Neural cell (in vitro differentiated cells): Measurements from ENCODE around the gene PSMD8. TPM values are rescaled to one million over a fixed set of nuclear protein-coding genes. Genes with fewer than 3 reads are reported as not detected.
A peak's percentile ranks its signal among the peaks of the same experiment; 100 is the strongest.

Source experiments
- H2AFZ ChIP-seq: fragments of 200-600, 300-800 bp; sonication (generic), shearing (Covaris generic); 2 replicates; pipeline ENCODE4 v1.6.0; 2014; ENCODE audit warnings: low read depth, mild to moderate bottlenecking, antibody characterized with exemption, low read length, moderate library complexity
- H3F3A ChIP-seq: fragments of 200-600 bp; shearing (Covaris generic); 2 replicates; pipeline ENCODE4 v1.6.1; 2016; ENCODE audit warnings: mild to moderate bottlenecking, moderate library complexity, mixed read lengths, antibody characterized with exemption, low read length; ENCODE audit not compliant: insufficient read depth, poor library complexity, severe bottlenecking
- H3K27ac ChIP-seq: fragments of 200-600, 300-800 bp; sonication (generic), shearing (Covaris generic); 2 replicates; pipeline ENCODE4 v1.5.1; 2014; ENCODE audit warnings: mild to moderate bottlenecking, low read length, moderate library complexity
- H3K27me3 ChIP-seq: fragments of 300-800, 200-600 bp; sonication (generic), shearing (Covaris generic); 2 replicates; pipeline ENCODE4 v1.6.0; 2014; ENCODE audit warnings: mild to moderate bottlenecking, low read depth, low read length, moderate library complexity; ENCODE audit not compliant: insufficient read depth
- H3K36me3 ChIP-seq: fragments of 300-800, 200-600 bp; sonication (generic), shearing (Covaris generic); 2 replicates; pipeline ENCODE4 v1.5.1; 2014; ENCODE audit warnings: mild to moderate bottlenecking, antibody characterized with exemption, low read length, moderate library complexity; ENCODE audit not compliant: insufficient read depth
- H3K4me2 ChIP-seq: fragments of 300-800, 200-600 bp; sonication (generic), shearing (Covaris generic); 2 replicates; pipeline ENCODE4 v1.6.0; 2014; ENCODE audit warnings: mild to moderate bottlenecking, low read length
- H3K4me3 ChIP-seq: fragments of 300-800, 200-600 bp; sonication (generic), shearing (Covaris generic); 2 replicates; pipeline ENCODE4 v1.5.1; 2014; ENCODE audit warnings: mild to moderate bottlenecking, low read length, moderate library complexity
- H3K79me2 ChIP-seq: fragments of 200-600 bp; shearing (Covaris generic); replicated peaks from 2 replicates; pipeline ENCODE4 v1.6.0; 2014; ENCODE audit warnings: mild to moderate bottlenecking, low read length, moderate library complexity; ENCODE audit not compliant: insufficient read depth
- H3K9ac ChIP-seq: fragments of 300-800, 200-600 bp; sonication (generic), shearing (Covaris generic); 2 replicates; pipeline ENCODE4 v1.6.1; 2016; ENCODE audit warnings: mild to moderate bottlenecking, low read length, mixed read lengths
- H3K9me2 ChIP-seq: fragments of 200-600 bp; shearing (Covaris generic); 2 replicates; pipeline ENCODE4 v1.6.1; 2016; ENCODE audit warnings: mild to moderate bottlenecking, low read length, mixed read lengths; ENCODE audit not compliant: insufficient read depth
- H3K9me3 ChIP-seq: fragments of 200-600, 300-800 bp; sonication (generic), shearing (Covaris generic); 2 replicates; pipeline ENCODE4 v1.6.1; 2016; ENCODE audit warnings: mild to moderate bottlenecking, mixed run types, low read length, moderate library complexity, mixed read lengths
- H4K20me1 ChIP-seq: fragments of 200-600 bp; shearing (Covaris generic); 2 replicates; pipeline ENCODE4 v1.6.1; 2016; ENCODE audit warnings: mild to moderate bottlenecking, mixed run types; ENCODE audit not compliant: insufficient read depth
- EP300 ChIP-seq: fragments of 450-650 bp; conservative IDR thresholded peaks from 2 replicates; pipeline ENCODE4 v1.6.1; 2014; ENCODE audit warnings: antibody characterized with exemption, mild to moderate bottlenecking, moderate library complexity; ENCODE audit not compliant: poor library complexity, severe bottlenecking
- EZH2 ChIP-seq: fragments of 200-600, 300-800 bp; shearing (Covaris generic), sonication (generic); IDR thresholded peaks from 2 replicates; pipeline ENCODE4 v1.6.1; 2014; ENCODE audit warnings: antibody characterized with exemption, low read length, borderline replicate concordance, mild to moderate bottlenecking; ENCODE audit not compliant: insufficient read depth, poor library complexity, severe bottlenecking
- MXI1 ChIP-seq: fragments of 450-650 bp; conservative IDR thresholded peaks from 2 replicates; pipeline ENCODE4 v1.6.1; 2014; ENCODE audit warnings: antibody characterized with exemption, mild to moderate bottlenecking; ENCODE audit not compliant: poor library complexity, severe bottlenecking
- POLR2AphosphoS5 ChIP-seq: IDR thresholded peaks from 2 replicates; pipeline ENCODE4 v1.6.1; 2012
- RAD21 ChIP-seq: fragments of 450-650 bp; conservative IDR thresholded peaks from 2 replicates; pipeline ENCODE4 v1.6.1; 2014; ENCODE audit warnings: antibody characterized with exemption, mild to moderate bottlenecking, moderate library complexity
- SMC3 ChIP-seq: fragments of 450-650 bp; conservative IDR thresholded peaks from 2 replicates; pipeline ENCODE4 v1.6.1; 2014; ENCODE audit warnings: antibody characterized with exemption, mild to moderate bottlenecking, moderate library complexity; ENCODE audit not compliant: poor library complexity
- TAF1 ChIP-seq: IDR thresholded peaks from 2 replicates; pipeline ENCODE4 v1.6.1; 2012; ENCODE audit warnings: low read depth
- polyA plus RNA-seq: library from polyadenylated mRNA; depleted of rRNA; stranded (reverse); fragments of >200 nt; gene quantifications from 2 replicates; pipeline ENCODE4 v1.2.3, GENCODE V29; 2014
- TF ChIP-seq, protein P1 (sequence below): fragments of 450-650 bp; IDR thresholded peaks from 2 replicates; pipeline ENCODE4 v1.5.1; 2014; ENCODE audit warnings: antibody characterized with exemption, mild to moderate bottlenecking, moderate library complexity; ENCODE audit not compliant: poor library complexity, severe bottlenecking
- TF ChIP-seq, protein P2 (sequence below): IDR thresholded peaks from 2 replicates; pipeline ENCODE4 v1.6.1; 2012; ENCODE audit warnings: borderline replicate concordance

The PSMD8 gene
- polyA plus RNA-seq, 1 donor from 2014 or later, result 334 TPM

DNA sequence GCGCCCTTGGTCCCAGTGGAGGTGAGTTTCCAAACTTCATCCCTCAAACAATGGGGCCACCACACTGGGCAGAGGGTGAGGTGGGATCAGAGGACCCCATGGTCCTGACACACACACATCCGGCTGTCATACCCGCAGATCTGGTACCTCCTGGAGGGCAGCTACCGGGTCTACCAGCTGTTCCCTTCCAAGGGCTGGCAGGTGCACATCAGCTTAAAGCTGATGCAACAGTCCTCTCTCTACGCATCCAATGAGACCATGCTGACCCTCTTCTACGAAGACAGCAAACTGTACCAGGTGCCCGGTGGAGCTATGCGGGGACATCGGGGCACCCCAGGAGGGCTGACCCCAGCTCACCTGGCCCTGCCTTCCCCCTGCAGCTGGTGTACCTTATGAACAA is 14.0 kb upstream of the PSMD8 start:
- no peaks in the 10 kb centered on the region for H3F3A ChIP-seq
- H3K36me3 ChIP-seq, result no peaks in the 10 kb centered on the region
- H4K20me1 ChIP-seq, result no peaks in the 10 kb centered on the region
- H3K27ac ChIP-seq, result no peak overlapping the region
- no peaks in the 10 kb centered on the region for H3K9me2 ChIP-seq
- TF ChIP-seq TAF1, result no peak
- no peak for TF ChIP-seq SMC3
- no peak for TF ChIP-seq EZH2
- no peak for TF ChIP-seq RAD21
- no peak for TF ChIP-seq EP300
- TF ChIP-seq, protein P1, sequence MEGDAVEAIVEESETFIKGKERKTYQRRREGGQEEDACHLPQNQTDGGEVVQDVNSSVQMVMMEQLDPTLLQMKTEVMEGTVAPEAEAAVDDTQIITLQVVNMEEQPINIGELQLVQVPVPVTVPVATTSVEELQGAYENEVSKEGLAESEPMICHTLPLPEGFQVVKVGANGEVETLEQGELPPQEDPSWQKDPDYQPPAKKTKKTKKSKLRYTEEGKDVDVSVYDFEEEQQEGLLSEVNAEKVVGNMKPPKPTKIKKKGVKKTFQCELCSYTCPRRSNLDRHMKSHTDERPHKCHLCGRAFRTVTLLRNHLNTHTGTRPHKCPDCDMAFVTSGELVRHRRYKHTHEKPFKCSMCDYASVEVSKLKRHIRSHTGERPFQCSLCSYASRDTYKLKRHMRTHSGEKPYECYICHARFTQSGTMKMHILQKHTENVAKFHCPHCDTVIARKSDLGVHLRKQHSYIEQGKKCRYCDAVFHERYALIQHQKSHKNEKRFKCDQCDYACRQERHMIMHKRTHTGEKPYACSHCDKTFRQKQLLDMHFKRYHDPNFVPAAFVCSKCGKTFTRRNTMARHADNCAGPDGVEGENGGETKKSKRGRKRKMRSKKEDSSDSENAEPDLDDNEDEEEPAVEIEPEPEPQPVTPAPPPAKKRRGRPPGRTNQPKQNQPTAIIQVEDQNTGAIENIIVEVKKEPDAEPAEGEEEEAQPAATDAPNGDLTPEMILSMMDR, result no peak
- TF ChIP-seq, protein P2, sequence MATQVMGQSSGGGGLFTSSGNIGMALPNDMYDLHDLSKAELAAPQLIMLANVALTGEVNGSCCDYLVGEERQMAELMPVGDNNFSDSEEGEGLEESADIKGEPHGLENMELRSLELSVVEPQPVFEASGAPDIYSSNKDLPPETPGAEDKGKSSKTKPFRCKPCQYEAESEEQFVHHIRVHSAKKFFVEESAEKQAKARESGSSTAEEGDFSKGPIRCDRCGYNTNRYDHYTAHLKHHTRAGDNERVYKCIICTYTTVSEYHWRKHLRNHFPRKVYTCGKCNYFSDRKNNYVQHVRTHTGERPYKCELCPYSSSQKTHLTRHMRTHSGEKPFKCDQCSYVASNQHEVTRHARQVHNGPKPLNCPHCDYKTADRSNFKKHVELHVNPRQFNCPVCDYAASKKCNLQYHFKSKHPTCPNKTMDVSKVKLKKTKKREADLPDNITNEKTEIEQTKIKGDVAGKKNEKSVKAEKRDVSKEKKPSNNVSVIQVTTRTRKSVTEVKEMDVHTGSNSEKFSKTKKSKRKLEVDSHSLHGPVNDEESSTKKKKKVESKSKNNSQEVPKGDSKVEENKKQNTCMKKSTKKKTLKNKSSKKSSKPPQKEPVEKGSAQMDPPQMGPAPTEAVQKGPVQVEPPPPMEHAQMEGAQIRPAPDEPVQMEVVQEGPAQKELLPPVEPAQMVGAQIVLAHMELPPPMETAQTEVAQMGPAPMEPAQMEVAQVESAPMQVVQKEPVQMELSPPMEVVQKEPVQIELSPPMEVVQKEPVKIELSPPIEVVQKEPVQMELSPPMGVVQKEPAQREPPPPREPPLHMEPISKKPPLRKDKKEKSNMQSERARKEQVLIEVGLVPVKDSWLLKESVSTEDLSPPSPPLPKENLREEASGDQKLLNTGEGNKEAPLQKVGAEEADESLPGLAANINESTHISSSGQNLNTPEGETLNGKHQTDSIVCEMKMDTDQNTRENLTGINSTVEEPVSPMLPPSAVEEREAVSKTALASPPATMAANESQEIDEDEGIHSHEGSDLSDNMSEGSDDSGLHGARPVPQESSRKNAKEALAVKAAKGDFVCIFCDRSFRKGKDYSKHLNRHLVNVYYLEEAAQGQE, result no peak
- TF ChIP-seq MXI1, result no peak
- TF ChIP-seq POLR2AphosphoS5, result no peak
- H2AFZ ChIP-seq, result no peak overlapping the region
- H3K4me3 ChIP-seq, result no peak overlapping the region
- H3K4me2 ChIP-seq, result no peak overlapping the region
- H3K9me3 ChIP-seq, result no peaks in the 10 kb centered on the region
- no peaks in the 10 kb centered on the region for H3K79me2 ChIP-seq
- peaks cover 23% of the 10 kb centered on the region for H3K27me3 ChIP-seq
- H3K9ac ChIP-seq, result no peak overlapping the region

DNA sequence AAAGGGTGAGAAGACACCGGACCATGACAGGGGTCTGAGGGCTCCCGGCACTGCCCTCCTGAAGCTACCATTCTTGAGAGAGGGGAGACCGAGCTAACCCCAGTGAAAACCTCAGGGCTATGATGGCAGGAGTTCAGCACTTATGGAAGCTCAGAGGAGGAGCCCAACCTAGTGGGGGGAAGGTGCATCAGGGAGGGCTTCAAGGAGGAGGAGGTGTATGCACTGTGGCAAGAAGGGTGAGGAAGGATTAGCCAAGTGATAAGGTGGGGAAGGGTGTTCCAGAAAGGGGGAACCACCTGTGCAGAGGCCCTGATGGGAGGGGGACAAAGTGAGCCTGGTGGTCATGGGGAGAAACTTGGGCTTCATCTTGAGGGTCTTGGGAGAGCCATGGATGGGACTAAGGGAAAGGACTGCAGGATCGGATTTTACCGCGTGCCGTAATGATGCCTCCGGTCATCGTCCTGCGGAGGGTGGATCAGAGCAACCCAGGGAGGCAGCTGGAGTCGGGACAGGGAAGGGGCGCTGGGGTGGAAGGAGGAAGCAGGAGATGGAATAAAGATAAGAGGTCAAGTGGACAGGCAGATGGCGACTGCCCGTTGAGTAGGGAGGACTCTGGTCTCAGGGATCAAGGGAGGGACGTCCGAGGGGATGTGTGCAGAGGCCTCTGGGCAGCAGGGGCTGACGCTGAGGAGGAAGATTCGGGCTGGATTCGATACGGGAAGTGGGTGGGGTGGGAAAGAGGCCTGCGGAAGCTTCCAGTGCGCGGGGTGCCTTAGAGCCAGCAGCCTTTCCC is 13.3 kb upstream of the PSMD8 start:
- Histone ChIP-seq H3K79me2 (no peaks in the 10 kb centered on the region), H3F3A (no peaks in the 10 kb centered on the region), H4K20me1 (no peaks in the 10 kb centered on the region), H2AFZ (no peak overlapping the region), H3K36me3 (no peaks in the 10 kb centered on the region), H3K9ac (peak overlapping the region; percentile 53), H3K9me3 (no peaks in the 10 kb centered on the region), H3K27ac (no peak overlapping the region), H3K4me3 (peak overlapping the region; percentile 88), H3K27me3 (peaks cover 23% of the 10 kb centered on the region), H3K4me2 (no peak overlapping the region), H3K9me2 (no peaks in the 10 kb centered on the region)
- TF ChIP-seq EZH2 (no peak), RAD21 (no peak), EP300 (no peak), POLR2AphosphoS5 (no peak), TAF1 (no peak), SMC3 (no peak), MXI1 (no peak)
- TF ChIP-seq, protein P1, result no peak
- TF ChIP-seq, protein P2, result no peak
